ENCODE measurements around the gene TENM4.
"Not testable (repeated sequence)": the region's sequence is repeated elsewhere in the genome, so short reads cannot be mapped to it uniquely, and the experiment has no call there.

Gene TENM4

GRCh38 chr11:79198898-79199250 is 242.0 kb downstream of the TENM4 start:
- no peak for DNase-seq

- no peak for DNase-seq
These were observed 242.5 kb downstream of the TENM4 start for GRCh38 chr11:79198203-79198897.

- no peak for DNase-seq
These were observed 243.9 kb downstream of the TENM4 start for GRCh38 chr11:79196950-79197349.

GRCh38 chr11:79195209-79195608 is 245.6 kb downstream of the TENM4 start:
- DNase-seq, result no peak

- no peak for DNase-seq
These were observed 247.0 kb downstream of the TENM4 start for GRCh38 chr11:79193663-79194310.

- no peak for DNase-seq
These were observed 248.0 kb downstream of the TENM4 start for GRCh38 chr11:79192836-79193235.

- not testable (repeated sequence) for DNase-seq
These were observed 249.1 kb downstream of the TENM4 start for GRCh38 chr11:79191716-79192115.

- DNase-seq, result not testable (repeated sequence)
These were observed 250.3 kb downstream of the TENM4 start for GRCh38 chr11:79190553-79190952.

GRCh38 chr11:79189601-79190000 is 251.2 kb downstream of the TENM4 start:
- no peak for DNase-seq

GRCh38 chr11:79189055-79189454 is 251.8 kb downstream of the TENM4 start:
- DNase-seq, result no peak

GRCh38 chr11:79186669-79187068 is 254.2 kb downstream of the TENM4 start:
- no peak for DNase-seq

GRCh38 chr11:79185351-79185750 is 255.5 kb downstream of the TENM4 start:
- no peak for DNase-seq

GRCh38 chr11:79184285-79184684 is 256.5 kb downstream of the TENM4 start:
- no peak for DNase-seq

- DNase-seq, result no peak
These were observed 258.0 kb downstream of the TENM4 start for GRCh38 chr11:79182794-79183193.

- DNase-seq, result no peak
These were observed 261.7 kb downstream of the TENM4 start for GRCh38 chr11:79179087-79179486.

- no peak for DNase-seq
These were observed 266.5 kb downstream of the TENM4 start for GRCh38 chr11:79174045-79175008.

GRCh38 chr11:79173615-79174014 is 267.2 kb downstream of the TENM4 start:
- DNase-seq, result no peak

GRCh38 chr11:79170321-79170720 is 270.5 kb downstream of the TENM4 start:
- DNase-seq, result no peak

GRCh38 chr11:79168530-79169110 is 272.2 kb downstream of the TENM4 start:
- no peak for DNase-seq

- no peak for DNase-seq
These were observed 273.2 kb downstream of the TENM4 start for GRCh38 chr11:79167510-79168188.

GRCh38 chr11:79165908-79166307 is 274.9 kb downstream of the TENM4 start:
- DNase-seq, result no peak

GRCh38 chr11:79160791-79161403 is 279.9 kb downstream of the TENM4 start:
- no peak for DNase-seq
